Right lobe of liver (tissue), 6 donors: ENCODE data around the gene IGSF21. TPM values are rescaled to one million over a fixed set of nuclear protein-coding genes. Genes with fewer than 3 reads are reported as not detected.

Experiments
- ATAC-seq, 4 donors: fragments of 200-7000 bp; cut with Tn5 transposase; one replicate each; pipeline ENCODE4 v1.9.1; 2020; ENCODE audit warnings: mild to moderate bottlenecking in 4 of 4, moderate library complexity in 4 of 4
- DNase-seq, 3 donors: peaks; one replicate each; pipeline ENCODE4 v3.0.0-alpha.2; 2020
- H3K27ac ChIP-seq, 3 donors: fragments of 200-600 bp; one replicate each; pipeline ENCODE4 v1.8.0; 2022
- H3K27me3 ChIP-seq, 2 donors: fragments of 200-600 bp; one replicate each; pipeline ENCODE4 v1.8.0; 2022
- H3K36me3 ChIP-seq, 4 donors: fragments of 200-600 bp; sonication (generic) in 1 of 4; one replicate each; pipeline versions ENCODE4 v1.5.1 to v1.8.0; 2017 to 2022; ENCODE audit warnings: control low read depth in 1 of 4
- H3K4me1 ChIP-seq, 4 donors: fragments of 200-600 bp; sonication (generic) in 1 of 4; one replicate each; pipeline versions ENCODE4 v1.5.1 to v1.8.0; 2017 to 2022; ENCODE audit warnings: control low read depth in 1 of 4
- H3K4me3 ChIP-seq, 3 donors: fragments of 200-600 bp; one replicate each; pipeline ENCODE4 v1.8.0; 2022
- H3K9me3 ChIP-seq, 4 donors: fragments of 200-600 bp; sonication (generic) in 1 of 4; one replicate each; pipeline versions ENCODE4 v1.5.1 to v1.8.0; 2017 to 2022; ENCODE audit warnings: control low read depth in 1 of 4
- CTCF ChIP-seq, 4 donors: fragments of 200-600 bp in 3 of 4; fragments of 450-650 bp in 1 of 4; IDR thresholded peaks; one replicate each; pipeline versions ENCODE4 v1.5.1 to v1.8.0; 2016 to 2022; ENCODE audit warnings: antibody characterized with exemption in 4 of 4, mild to moderate bottlenecking in 2 of 4
- POLR2A ChIP-seq: fragments of 450-650 bp; IDR thresholded peaks from one replicate; pipeline ENCODE4 v1.6.1; 2017; ENCODE audit warnings: antibody characterized with exemption, mild to moderate bottlenecking
- WGBS: methylation state at CpG from one replicate; pipeline ENCODE4 v1.1.6; 2018; ENCODE audit warnings: low coverage, low lambda C conversion rate; ENCODE audit not compliant: insufficient coverage; ENCODE audit errors: missing lambda C conversion rate; 5-methylcytosine and 5-hydroxymethylcytosine counted together
- intact Hi-C, 2 donors: fragments of 100-400 bp; cut with DNase I; formaldehyde crosslinking; loops; one replicate each; pipeline versions ENCODE4 v1.11.2 to v1.14.1; 2022
- total RNA-seq, 6 experiments: library from RNA; depleted of rRNA in 2 of 6; stranded (reverse); fragments of >200 nt in 2 of 6; fragmentation: NEBNext Ultra II Directional in 3 of 6; extraction: Animal tissue kit (Norgen Biotek cat#: 25700) in 3 of 6; gene quantifications; one replicate each; pipeline versions ENCODE4 v1.1.0 to v1.2.4, GENCODE V29; 2016 to 2023
- donor health status: DM: no; HTN: yes; CAD: no.
- donor health status: DM: no; HTN: no; CAD: no.
- donor health status: DM: no; HTN: no; CAD: no.
- donor health status: DM: no; HTN: yes; CAD: no.
- donor health status: DM: no; HTN: yes; CAD: no.

The IGSF21 gene
- total RNA-seq, 6 experiments from 2014 or later, result 0.34 to 2.0 (median 0.71) TPM

- no peak for TF ChIP-seq POLR2A
- TF ChIP-seq CTCF (IDR thresholded peaks at IDR 0.05), result no peak
- no peaks in the 10 kb centered on the region for H3K27me3 ChIP-seq
- no peaks in the 10 kb centered on the region for H3K9me3 ChIP-seq
Observed at GRCh38 chr1:18230840-18231239, 123.2 kb downstream of the IGSF21 start.

DNA sequence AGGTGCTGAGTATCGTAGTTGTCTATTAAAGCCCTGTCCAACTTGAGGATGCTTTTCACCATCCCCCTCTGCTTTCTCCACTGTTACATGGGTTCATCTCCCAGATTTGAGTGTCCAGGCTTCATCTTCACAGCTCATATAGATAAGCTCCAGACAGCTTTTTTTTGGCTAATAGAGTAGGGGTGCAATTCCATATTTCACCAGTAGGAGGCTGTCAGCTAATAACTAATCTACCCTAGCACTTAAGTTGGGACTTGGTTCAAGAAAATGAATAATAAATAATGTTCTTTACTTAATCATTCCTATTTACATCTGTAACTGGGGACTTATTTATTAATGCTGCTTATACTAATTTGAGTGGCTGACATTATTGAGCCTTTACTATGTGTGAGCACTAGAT lies 124.5 kb downstream of the IGSF21 start:
- no peaks in the 10 kb centered on the region for H3K9me3 ChIP-seq
- DNase-seq, result no peak
- H3K4me3 ChIP-seq, result no peak overlapping the region
- no peak overlapping the region for H3K27ac ChIP-seq
- no peaks in the 10 kb centered on the region for H3K36me3 ChIP-seq
- no peaks in the 10 kb centered on the region for H3K4me1 ChIP-seq
- no peaks in the 10 kb centered on the region for H3K27me3 ChIP-seq
- TF ChIP-seq POLR2A (no peak), CTCF (IDR thresholded peaks at IDR 0.05) (peak in 1 of 4 donors; percentile 14)
- WGBS, result 90% methylated on average over 1 of the region's 1 CpG
- intact Hi-C loops, result no loop called here
- no peak for ATAC-seq

More at GRCh38 chr1:18230840-18231239, 123.2 kb downstream of the IGSF21 start:
- Histone ChIP-seq H3K4me3 (no peak overlapping the region), H3K4me1 (no peaks in the 10 kb centered on the region), H3K36me3 (no peaks in the 10 kb centered on the region), H3K27ac (no peak overlapping the region)
- intact Hi-C loops, result no loop called here
- WGBS, result 5% methylated on average over 7 of the region's 9 CpGs
- ATAC-seq (no peak), DNase-seq (no peak)

DNA sequence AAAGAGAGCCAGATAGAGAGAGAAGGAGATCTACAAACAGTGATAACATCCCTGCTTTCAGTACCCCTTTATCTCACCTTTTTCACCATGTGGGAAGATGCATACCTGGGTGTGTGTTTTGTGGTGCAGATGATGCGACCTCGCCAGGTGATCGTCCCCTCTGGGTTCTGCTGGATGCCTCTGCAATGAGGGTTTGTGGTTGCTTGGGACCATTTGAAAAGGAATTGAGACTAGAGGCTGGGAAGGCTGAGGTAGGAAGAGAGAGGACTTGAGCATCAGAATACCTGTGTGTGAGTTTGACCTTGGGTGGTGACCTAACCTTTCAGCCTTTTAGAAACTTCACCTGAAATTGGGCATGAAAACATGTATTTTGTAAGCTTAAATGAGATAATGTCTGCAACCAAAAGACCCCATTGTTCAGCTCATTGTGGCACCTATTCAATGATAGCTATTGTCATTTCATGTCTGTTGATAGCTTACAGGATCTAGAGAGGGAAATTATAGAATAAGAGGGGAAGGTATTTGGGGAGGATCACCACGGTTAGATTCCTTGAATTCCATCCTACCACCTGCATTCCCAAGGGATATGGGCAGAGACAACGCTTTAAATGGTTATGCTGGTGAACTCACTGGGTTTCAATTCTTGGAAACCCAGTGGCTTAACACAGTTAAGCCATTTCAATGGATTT lies 125.7 kb downstream of the IGSF21 start:
- ATAC-seq, result no peak
- intact Hi-C loops, result no loop called here
- Histone ChIP-seq H3K27me3 (no peaks in the 10 kb centered on the region), H3K4me1 (no peaks in the 10 kb centered on the region), H3K9me3 (no peaks in the 10 kb centered on the region), H3K27ac (no peak overlapping the region), H3K4me3 (no peak overlapping the region), H3K36me3 (no peaks in the 10 kb centered on the region)
- TF ChIP-seq CTCF (IDR thresholded peaks at IDR 0.05) (no peak), POLR2A (no peak)
- no peak for DNase-seq
- WGBS, result 51% methylated on average over 4 of the region's 5 CpGs

DNA sequence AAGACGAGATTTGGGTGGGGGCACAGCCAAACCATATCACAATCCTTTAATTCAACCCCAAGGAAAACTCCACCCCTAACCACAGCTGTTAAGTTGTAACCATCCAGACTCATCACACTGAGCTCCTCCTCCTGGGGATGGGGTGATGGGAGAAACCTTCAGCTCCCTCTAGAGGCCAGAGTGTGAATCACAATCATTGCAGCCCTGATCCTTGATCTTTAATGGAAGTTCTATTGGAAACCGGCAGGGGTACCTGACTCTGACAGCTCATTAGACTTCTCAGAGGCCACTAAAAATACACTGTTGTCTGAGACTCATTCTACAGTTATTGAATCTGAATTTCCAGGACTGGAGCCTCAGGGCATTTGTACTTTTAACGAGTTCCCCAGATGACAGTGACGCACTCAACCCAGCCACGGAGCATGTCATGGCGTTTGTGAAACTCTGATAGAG lies 127.2 kb downstream of the IGSF21 start:
- H3K9me3 ChIP-seq, result no peaks in the 10 kb centered on the region
- no peak overlapping the region for H3K4me3 ChIP-seq
- TF ChIP-seq CTCF (IDR thresholded peaks at IDR 0.05) (peak; percentile 59 to 74 (median 65)), POLR2A (no peak)
- intact Hi-C loops, result no loop called here
- 49% methylated on average over 4 of the region's 6 CpGs for WGBS
- H3K4me1 ChIP-seq, result no peaks in the 10 kb centered on the region
- DNase-seq (no peak), ATAC-seq (peak; percentile 77 to 88 (median 81))
- H3K27ac ChIP-seq, result no peak overlapping the region
- H3K27me3 ChIP-seq, result no peaks in the 10 kb centered on the region
- H3K36me3 ChIP-seq, result no peaks in the 10 kb centered on the region
